Stimulated activated CD4-positive, alpha-beta T cell treated with anti-CD3 and anti-CD28 coated beads, Interleukin-4, amount 100 ng/mL, for 48 hours (primary cell): Measurements from ENCODE around the gene STPG3.

Source experiments
- DNase-seq, 2 donors: peaks; one replicate each; pipeline ENCODE4 v3.0.0-alpha.2; 2020; ENCODE audit warnings: low read depth in 2 of 2

Gene STPG3

DNA sequence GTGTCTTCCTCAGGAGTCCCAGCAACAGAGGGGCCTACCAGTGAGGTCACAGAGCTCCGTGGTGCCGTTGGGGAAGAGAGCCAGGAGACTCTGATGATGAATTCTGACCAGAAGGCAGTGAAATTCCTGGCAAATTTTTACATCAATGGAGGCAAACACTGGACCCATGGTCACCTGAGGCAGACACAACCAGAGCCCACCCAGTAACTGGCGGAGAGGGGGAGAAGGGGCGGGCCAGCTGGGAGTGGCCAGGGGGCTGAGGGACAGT lies at the start of gene STPG3:
STPG3 (plus strand) TSS at position 93 of the 268 bp plus-strand sequence; CDS start at position 94, 1 bp downstream.
- DNase-seq, result no peak

DNA sequence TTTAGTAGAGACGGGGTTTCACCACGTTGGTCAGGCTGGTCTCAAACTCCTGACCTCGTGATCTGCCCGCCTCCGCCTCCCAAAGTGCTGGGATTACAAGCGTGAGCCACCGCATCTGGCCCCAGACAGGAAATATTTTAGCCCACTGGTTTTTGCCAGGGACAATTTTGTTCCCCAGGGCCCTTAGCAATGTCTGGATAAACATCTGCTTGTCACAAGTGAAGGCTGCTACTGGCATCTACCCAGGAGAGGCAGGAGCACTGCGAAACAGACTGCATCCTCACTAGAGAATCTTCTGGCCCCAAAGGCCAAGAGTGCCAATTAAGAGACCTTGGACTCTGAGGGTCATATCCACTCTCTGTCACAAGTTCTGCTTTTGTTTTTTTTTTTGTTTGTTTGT lies 48.1 kb upstream of the STPG3 start:
- DNase-seq, result no peak

DNA sequence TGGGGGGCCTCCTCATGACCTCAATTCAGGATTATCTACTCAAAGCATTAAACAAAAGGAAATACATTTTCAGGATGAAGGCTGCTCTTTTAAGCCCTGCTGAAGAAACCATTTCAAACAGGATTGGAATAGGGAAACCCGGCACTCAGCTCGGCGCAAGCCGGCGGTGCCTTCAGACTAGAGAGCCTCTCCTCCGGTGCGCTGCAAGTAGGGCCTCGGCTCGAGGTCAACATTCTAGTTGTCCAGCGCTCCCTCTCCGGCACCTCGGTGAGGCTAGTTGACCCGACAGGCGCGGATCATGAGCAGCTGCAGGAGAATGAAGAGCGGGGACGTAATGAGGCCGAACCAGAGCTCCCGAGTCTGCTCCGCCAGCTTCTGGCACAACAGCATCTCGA lies 46.4 kb upstream of the STPG3 start:
- DNase-seq, result no peak

DNA sequence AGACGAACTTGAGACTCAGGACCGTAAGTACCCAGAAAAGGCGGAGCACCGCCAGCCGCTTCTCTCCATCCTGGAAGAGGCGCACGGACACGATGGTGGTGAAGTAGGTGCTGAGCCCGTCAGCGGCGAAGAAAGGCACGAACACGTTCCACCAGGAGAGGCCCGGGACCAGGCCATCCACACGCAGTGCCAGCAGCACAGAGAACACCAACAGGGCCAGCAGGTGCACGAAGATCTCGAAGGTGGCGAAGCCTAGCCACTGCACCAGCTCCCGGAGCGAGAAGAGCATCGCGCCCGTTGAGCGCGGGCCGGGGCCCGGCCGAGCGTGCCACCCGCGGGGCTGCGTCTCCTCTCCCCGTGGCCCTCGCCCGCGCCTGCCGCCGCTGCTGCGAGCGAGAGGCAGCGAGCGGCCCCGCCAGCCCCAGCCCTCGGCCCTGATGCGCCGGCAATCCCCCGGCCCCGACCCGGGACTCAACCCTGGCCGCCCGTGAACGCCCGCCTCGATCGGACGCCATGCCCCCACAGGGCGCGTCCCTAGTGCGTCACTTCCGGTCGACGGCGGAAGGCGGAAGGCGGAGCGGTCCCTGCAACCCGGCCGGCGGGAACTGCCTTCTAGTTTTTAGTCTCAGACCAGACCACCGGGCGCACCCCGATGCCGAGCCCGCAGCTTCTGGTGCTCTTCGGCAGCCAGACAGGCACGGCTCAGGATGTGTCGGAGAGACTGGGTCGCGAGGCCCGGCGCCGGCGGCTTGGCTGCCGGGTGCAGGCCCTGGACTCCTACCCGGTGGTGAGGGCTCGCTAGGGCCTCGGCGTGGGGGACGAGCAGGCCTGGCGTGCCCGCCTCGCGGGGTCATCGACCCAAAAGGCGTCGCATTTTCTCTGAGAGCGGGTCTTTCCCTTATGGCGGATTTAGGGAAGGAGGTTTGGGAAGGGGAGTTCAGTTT lies 45.7 kb upstream of the STPG3 start, which contains the start of the genes NDOR1 and TMEM203:
NDOR1 (plus strand) TSS at position 575 of the 944 bp plus-strand sequence; CDS start at position 653, 78 bp downstream.
TMEM203 (minus strand) TSS at position 523 of the 944 bp plus-strand sequence; CDS start at position 289, 234 bp downstream.
- DNase-seq, result peak; percentile 93 to 94

DNA sequence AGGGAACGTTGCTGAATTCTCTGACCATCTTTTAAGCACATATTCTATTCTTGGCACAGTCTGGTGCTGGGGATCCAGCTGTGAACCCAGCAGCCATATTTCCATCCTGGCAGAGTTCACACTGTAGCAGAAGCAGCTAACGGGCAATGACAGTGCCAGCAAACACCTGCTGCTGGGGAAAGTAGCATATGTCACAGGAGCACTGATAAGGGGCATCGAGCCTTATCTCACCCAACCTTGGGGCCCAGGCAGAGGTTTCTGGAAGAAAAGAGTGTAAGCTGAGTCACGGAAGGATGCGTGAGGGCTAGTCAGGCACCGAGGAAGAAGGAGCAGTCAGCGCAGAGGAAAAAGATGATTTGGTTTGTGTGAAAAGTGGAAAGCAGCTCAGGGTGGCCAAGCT lies 44.5 kb upstream of the STPG3 start:
- no peak for DNase-seq

DNA sequence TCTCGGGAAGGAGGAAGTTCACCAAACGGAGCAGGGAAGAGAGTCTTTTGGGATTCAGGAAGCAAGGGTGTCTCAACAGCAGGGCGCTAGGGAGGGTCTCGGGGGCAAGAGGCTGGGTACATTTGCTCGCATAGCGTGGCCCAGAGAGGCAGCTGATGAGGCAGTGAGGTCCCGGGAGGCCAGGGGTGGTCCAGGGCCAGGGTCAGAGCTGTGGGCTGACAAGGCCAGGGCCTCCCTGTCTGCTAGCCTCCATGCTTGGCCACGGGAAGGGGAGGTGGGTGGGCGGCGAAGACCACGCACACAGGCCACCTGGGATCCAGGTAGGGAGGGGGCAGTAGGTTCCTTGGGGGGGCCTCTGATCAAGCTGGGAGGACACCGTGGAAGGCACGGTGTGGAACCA lies 39.6 kb upstream of the STPG3 start:
- no peak for DNase-seq

DNA sequence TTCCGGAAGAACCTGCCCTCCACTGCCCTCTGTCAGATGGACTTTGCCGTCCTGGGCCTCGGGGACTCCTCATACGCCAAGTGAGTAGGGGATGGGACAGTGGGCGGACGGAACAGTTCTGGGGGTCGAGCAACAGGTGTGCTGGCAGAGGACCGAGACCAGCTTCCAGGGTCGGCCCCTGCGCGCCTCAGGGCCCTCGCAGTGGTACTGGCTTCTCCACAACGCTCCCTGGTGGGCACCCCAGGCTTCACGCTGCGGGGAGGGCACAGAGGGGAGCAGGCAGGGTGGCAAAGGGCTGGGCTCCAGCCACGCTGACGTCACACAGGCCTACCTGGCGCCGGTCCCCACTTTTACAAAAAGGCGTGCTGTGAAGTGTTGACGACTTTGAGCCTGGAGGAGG lies 38.6 kb upstream of the STPG3 start:
- no peak for DNase-seq

DNA sequence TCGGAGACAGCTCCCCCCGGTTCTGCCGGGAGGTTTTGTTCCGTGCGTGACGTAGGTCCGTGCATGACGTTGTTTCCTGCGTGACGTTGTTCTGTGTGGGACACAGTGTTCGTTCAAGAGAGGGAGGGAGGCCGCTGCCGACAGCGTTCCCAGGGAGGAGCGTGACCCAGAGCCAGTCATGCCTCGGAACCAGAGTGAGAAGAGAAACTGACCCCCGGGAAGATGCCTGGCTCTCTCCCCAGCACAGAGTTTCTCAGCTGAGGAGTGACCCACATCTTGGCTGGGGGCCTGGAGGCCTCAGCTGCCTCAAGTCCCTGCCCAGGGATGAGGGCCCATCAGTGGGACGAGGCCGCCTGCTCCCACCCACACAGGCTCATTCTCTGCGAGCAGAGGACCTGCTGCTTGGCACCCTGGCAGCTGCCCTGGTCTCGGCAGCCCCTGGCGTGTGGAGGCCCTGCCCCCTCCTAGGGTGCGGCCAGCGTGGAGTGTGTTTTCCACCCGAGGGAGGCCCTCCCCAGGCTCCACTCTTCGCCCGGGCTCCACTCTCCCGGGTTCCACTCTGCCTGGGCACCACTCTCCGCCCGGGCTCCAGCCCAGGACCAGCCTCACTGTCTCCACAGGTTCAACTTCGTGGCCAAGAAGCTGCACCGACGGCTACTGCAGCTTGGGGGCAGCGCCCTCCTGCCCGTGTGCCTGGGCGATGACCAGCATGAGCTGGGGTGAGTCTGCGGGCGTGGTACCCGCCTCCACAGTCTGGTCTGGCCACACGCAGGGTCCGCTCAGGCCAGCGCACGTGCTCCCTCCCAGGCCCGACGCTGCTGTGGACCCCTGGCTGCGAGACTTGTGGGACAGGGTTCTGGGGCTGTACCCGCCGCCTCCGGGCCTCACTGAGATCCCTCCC lies 37.7 kb upstream of the STPG3 start:
- DNase-seq, result no peak

DNA sequence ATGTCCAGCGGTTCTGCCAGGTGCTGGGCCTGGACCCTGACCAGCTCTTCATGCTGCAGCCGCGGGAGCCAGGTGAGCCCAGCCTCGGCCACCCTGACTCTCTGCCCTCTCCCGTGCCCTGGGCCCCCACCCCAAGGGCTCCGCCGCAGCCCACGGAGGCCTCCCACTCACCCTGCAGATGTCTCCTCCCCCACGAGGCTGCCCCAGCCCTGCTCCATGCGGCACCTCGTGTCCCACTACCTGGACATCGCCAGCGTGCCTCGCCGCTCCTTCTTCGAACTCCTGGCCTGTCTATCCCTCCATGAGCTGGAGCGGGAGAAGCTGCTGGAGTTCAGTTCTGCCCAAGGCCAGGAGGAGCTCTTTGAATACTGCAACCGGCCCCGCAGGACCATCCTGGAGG lies 36.5 kb upstream of the STPG3 start:
- DNase-seq, result no peak

DNA sequence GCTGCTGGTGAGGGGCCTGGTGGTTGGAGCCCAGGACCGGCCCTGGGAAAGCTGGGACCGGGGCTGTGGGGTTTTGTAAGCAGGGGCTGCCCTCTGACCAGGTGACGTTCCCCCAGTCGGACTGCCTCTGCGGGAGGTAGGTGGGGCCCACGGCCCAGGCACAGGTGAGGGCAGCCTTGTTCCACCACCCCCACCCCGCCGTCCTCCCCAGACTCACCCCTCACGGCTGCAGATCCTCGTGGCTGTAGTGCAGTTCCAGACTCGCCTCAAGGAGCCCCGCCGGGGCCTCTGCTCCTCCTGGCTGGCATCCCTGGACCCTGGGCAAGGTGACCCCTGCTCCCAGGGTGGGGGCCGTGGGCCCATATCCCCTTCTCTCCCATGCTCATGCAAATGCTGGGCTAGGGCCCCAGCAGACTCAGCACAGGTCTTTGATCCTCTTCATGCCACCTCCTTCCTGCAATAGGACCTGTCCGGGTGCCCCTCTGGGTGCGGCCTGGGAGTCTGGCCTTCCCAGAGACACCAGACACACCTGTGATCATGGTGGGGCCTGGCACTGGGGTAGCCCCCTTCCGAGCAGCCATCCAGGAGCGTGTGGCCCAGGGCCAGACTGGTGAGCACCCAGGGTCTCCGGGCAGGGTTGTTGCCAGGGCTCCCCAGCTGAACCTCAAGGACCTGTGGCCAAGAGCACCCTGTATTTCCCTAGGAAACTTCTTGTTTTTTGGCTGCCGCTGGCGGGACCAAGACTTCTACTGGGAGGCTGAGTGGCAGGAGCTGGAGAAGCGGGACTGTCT lies 35.7 kb upstream of the STPG3 start:
- DNase-seq, result no peak

DNA sequence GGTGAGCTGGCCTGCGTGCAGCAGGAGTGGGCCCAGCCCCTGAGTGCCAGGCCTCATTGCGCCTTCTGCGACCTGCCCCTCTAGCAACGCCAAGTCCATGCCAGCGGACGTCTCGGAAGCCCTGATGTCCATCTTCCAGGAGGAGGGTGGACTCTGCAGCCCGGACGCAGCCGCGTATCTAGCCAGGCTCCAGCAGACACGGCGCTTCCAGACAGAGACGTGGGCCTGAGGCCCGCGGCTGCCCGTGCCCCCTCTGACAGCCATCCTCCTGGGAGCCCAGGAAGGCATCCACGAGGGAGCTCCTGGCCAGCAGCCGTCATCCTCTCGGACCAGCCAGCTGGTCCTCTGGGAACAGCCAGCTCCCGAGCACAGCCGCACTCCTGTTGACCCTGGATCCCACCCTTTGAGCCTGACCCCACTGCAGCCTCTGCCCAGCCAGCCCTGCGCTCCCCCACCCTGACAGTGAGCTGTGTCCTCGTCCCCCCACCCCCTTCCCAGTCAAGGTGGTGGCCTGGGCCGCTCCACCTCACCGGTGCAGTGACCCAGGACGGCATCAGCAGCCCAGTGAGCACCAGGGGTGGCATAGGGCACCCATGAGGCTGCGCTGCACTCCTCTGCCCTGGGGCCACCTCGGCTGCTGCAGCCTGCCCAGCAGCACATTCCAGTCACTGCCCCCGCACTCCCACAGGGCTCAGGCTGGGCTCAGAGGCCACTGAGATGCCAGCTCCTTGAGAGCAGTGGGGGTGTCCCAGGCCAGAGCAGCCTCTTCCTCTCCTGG lies 34.7 kb upstream of the STPG3 start:
- no peak for DNase-seq

DNA sequence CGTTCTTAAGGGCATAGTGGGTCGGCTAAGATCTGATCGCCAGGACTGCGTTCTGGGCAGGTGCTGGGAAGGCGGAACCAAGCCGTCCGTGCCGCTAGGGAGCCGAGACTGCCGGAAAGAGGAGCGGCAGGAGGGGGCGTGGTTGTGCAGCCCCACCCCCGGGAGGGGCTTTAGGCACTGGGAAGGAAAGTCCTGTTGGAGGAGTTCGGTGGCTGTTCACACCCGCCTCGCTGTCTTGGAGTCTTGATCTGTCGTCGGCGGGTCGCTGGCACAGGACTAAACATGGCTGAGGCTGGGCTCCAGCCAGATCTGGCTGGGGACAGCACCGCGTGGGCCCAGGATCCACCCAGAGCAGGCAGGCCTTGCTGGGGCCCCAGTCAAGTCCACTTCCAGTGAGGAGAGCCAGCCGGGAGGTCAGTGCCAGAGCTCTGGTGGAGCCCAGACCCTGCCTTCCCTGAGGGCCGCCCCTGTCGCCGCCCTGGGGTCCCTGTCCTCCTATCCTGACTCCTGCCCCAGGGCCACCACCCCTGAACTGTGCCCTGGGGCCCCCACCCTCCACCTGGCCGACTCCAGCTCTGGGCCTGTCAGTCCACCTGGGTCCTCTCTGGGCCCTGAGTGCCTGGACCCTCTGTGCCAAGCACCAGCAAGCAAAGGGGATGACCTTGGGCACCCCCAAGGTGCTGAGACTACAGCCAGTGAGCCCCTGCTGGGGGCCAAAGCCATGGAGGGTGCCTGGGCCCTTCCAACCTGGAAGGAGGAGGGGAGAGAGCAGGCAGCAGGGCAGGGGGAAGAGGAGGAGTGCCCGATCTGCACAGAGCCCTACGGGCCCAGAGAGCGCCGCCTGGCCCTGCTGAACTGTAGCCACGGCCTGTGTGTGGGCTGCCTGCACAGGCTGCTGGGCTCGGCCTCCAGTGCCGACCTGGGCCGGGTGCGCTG lies 33.5 kb upstream of the STPG3 start:
- no peak for DNase-seq

DNA sequence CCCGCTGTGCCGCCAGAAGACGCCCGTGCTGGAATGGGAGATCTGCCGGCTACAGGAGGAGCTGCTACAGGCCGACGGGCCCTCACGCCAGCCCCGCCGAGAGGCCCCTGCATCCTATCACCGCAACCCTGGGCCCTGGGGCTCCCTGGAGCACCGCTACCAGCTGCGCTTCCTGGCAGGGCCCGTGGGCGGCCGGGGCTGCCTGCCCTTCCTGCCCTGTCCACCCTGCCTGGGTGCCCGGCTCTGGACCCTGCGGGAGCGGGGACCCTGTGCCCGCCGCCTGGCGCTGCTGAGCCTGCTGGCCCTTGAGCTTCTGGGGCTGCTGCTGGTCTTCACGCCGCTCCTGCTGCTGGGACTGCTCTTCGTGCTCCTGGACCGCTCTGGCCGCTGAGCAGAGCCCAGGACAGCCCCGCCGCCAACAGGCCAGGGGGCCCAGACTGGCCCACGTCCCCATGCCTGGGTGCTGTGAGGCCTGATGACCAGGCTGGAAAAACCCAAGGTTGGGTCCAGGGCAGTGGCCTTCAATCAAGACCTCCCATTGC lies 32.8 kb upstream of the STPG3 start:
- DNase-seq, result no peak

DNA sequence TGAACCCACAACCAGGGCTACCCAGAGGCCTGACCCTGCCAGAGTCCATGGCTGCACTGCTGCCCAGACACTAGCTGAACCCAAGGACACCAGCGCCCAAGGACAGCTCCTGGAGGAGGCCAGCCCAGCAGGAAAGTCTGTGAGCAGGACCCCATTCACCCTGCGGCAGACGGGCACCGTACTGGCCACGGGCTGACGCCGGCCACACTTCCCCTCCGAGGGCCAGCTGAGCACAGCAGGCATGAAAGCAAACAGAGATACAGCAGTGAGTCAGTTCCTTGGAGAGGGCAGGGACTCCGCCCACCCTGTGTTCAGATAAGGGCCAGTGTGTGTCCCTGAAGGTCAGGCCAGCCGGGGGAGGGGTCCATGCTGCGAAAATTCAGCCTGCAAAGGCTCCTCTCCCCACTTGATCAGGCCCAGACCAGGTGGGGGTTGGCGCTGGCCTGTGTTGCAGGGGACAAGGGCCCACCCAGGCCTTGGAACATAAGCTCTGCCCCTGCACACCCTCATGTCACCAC lies 32.3 kb upstream of the STPG3 start:
- no peak for DNase-seq

DNA sequence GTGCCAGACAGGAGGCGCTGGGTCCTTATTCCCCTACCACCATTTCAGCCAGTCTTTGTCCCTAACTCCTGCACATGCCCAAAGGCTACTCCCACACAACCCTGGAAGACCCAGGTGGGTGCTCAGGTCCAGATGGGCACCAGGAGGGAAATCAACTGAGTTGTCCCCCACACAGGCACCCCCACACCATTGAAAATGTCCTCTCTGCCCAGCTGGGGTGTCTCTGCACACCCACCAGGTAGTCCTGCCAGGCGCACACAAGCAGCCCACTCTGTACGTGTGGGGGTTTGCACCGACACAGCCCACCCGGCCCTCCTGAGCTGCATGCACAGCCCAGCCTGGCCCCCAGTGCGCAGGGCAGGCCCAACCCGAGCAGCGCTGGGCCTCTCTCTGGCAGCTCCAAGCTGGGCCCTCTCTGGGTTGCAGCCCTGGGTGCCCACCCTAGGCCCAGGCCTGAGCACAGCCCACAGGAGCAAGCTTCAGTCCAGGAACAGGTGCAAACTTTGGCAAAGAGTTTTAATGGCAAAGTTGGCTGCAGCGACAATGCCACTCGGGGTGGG lies 31.2 kb upstream of the STPG3 start:
- DNase-seq, result no peak

DNA sequence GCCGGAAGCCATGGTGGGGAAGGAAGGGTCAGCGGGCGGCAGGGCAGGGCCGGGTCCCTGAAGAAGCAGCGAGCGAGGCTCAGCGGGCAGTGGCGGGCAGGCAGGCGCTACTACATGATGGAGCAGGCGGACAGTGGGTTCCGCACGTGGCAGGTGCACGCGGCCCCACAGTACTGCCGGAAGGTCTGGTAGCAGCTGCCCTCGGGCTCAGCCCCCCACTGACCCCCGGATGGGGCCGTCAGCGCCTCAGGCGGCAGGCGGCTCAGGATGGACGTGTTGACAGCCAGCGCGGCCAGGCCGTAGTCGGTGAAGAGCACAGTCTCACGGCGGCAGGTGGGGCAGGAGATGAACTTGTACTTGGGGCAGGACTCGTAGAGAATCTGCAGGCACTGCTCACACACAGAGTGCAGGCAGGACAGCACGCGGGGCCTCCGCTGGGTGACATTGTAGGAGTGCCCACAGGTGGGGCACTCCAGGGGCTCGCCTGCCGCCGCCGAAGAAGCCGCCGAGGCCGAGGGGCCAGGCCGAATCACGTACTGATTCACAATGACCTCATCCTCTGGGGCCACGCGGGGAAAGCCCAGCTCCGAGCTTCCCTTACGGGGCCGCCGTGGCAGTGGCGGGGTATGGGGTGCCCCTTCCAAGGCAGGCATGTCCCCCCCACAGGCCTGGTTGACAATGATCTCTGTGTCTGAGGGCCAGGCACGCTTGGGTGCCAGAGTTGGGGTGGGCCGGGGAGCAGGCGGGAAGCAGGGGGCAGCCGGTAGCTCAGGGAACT lies 30.6 kb upstream of the STPG3 start:
- no peak for DNase-seq

DNA sequence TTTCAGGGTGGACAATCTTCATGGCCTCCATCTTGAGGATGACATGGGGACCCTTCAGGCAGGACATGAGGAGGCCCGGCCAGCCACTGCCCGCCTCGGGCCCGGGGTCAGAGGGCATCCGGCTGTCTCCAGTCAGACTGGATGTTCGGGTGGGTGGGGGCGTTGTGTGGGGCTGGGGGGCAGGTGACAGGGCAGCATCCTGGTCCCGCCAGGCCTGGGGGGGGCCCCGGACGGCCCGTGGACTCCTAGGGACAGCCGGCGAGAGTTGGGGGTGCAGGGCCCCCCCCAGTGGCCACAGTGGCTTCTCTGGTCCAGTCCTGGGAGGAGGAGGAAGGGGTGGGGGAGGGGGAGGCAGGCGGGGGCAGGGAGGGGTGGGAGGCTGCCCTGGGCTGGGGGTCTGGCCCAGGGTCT lies 30.0 kb upstream of the STPG3 start:
- no peak for DNase-seq

DNA sequence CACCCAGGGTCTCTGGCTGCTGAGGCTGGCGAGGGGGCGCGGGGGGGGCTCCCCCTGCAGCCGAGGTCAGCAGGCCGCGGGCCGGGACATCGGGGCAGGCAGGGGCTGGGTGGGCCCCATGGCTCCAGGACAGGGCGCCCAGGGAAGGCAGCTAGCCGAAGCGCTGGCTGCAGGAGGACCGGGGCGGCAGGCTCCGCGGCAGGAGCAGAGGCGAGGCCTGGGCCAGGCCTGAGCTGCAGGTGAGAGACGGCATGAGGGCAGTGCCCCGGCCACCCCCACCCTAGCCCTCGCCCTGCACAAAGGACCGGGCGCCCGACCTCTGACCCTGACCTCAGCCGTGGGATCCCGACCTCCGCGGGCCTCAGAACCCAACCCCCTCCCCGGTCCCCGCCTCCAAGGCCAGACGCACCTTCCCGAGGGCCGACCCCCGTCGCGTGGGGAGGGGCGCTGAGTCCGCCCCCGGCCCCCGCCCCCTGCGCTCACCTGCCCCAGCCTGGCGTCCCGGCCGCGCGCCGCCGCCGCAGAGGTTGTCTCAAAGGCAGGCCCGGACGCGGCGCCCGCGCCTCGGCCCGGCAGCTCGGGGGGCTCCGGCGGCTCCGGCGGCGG lies 29.5 kb upstream of the STPG3 start:
- no peak for DNase-seq
